NCI-H128 (cell line): Measurements from ENCODE around the gene TUBAL3.
"Not testable (repeated sequence)": the region's sequence is repeated elsewhere in the genome, so short reads cannot be mapped to it uniquely, and the experiment has no call there.

Experiments used
- DNase-seq: peaks from one replicate; lab custom pipeline; 2025; ENCODE audit not compliant: unreplicated experiment; lab: John Stamatoyannopoulos, UW

Gene TUBAL3

DNA sequence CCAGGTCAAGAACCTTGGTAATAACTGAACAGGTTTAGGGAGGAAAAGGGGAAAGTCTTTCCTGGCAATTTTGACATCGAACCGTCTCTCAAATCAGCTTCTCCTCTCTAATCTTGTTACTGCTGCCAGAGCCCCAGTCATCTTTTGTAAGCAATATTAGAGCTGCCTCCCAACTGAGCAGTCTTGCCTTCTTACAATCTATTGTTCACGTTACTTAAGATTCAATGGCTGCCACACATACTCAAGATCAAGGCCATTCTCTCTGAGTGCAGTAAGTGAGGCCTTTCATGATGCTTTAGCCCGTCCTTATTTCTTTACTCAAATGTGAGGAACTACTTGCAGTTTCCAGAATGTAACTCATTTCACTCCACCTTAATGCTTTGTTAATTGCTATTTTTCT is 20.1 kb upstream of the TUBAL3 start:
- DNase-seq = no peak

DNA sequence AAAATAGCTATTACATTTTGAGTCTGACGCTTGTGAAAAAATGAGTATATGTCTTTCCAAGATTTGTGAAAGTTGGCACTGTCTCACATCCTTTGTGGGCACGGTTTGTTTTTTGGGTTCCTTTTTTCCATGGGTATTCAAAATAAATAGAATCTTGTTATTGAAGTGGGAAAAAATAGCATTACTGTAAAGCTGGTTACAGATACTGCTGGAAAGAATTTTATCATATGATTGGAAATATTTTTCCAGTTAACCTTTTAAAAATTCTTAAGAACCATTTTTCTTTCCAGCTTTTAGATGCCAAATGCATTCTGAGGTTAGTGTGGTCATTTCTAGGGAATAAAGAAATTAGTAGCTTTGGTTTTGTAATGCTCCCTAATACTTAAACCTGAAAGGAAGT is 19.1 kb upstream of the TUBAL3 start:
- no peak for DNase-seq

DNA sequence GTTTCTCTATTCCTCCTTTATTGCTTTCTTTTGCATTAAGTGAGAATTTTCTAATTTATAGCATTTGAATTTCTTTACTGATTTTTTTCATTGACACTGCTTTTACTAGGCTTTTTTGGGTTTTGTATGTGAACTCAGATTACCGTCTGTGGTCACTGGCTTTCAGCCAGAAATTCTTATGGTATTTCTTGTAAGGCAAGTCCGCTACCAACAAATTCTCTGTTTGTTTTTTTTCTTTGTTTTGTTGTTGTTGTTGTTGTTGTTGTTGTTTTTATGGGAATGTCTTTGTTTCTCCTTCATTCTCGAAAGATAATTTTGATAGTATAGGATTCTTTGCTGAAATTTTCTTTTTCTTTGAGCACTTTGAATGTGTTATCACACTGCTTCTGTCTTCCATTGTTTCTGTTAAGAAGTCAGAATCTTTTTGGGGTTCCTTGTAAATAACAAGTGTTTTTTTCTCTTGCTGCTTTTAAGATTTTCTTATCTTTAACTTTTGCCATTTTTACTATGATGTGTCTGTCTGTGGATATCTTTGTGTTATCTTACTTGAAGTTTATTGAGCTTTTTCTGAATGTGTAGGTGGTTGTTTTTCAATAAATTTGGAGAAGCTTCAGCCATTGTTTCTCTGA is 15.0 kb upstream of the TUBAL3 start:
- DNase-seq = no peak

DNA sequence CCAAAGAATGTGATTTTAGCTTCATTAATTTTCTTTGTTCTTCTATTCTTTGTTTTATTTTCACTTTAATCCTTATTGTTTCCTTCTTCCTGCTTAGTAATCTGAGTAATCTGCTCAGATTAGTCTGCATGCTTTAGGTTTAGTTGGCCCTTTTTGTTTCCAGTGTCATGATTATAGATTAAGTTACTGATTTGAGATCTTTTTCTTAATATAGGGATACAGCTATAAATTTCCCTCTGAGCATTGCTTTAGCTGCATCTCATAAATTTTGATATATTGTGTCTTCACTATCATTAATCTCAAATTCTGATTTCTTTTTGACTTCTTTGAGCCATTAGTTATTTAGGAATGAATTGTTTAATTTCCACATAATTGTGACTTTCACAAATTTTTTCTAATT is 14.0 kb upstream of the TUBAL3 start:
- DNase-seq = no peak

DNA sequence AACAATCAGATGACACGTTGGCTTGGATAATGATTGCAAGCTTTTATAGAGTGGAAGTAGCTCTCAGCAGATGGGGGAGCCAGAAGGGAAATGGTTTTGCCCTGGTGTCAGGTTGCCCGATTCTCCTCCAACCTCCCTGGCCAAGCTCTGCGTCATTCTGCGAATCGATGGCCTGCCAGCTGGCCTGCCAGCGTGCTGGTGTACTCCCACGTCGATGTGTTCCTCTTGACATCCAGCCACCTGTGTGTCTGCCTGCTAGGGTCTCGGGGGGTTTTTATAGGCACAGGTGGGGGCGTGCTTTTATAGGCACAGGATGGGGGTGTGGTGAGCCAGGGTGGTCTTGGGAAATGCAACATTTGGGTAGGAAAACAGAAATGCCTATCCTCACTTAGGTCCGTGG is 12.4 kb upstream of the TUBAL3 start:
- no peak for DNase-seq

DNA sequence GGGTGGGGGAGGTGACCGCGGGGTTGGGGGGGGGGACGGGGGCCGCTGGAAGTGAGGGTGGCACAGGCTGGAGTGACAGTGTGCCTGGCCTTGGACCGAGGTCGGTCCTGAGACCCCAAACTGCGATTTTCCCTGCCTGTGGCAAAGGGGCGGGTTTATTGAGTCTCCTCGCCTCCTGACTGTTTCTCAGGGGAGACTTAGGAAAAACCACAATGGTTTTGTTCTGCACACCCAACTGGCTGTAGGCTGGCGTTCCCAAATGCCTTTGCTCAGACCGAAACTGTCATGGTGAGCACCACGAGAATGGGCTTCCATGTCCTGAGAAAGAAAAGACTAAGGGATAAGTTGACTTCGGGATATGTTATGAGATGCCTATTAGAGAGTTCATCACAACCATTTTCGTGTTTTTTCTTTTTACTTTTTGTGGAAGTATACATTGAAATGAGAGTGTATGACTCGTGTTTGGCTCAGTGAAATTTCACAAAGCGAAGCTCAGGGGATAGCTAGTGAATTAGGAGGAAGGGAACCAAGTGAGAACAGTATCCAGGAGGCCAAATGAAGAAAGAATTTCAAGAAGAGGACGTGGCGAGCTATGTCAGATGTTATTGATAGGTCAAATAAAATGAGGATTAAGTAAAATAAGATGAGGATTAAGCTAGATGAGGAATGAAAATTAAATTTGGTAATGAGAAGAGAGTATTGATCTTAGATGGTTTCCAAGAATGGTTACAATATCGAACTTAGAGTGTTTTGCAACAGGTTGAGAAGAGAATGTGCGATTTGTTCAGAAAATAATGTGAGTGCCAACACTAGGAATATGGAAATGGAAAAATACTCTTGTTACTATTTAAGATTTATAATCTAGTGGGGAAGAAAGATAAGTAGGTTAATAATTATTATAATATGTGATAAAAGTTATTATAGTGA is 8.6 kb upstream of the TUBAL3 start:
- no peak for DNase-seq

DNA sequence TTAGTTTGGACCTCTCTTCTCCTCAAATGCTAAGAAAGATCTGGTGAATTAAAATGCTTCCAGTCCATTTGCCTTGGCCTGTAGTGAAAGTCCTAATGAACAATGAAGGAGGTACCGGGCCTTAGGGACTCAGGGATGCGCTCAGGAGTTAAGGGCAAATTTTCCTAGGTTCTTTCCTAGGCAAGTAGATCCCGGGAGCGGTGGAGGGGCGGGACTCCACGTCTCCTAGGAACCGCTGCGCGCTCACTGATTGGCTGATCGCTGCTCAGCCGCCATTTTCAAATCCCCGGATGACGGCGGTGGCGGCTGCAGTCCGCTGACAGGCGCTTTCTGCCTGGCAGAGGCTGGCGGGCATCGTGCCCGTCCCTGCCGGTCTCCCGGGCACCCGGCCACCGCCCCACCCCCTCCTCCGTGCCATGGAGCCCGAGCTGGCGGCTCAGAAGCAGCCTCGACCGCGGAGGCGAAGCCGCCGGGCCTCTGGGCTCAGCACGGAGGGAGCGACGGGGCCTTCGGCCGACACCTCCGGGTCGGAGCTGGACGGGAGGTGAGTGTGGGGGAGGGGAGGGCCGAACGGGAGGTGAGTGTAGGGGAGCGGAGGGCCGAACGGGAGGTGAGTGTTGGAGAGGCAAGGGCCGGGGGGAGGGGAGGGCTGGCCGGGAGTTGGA is 7.8 kb upstream of the TUBAL3 start, which contains the start of gene NET1:
NET1 (plus strand) TSS at position 281 of the 665 bp plus-strand sequence; CDS start at position 417, 136 bp downstream.
- peak; percentile 71 for DNase-seq

DNA sequence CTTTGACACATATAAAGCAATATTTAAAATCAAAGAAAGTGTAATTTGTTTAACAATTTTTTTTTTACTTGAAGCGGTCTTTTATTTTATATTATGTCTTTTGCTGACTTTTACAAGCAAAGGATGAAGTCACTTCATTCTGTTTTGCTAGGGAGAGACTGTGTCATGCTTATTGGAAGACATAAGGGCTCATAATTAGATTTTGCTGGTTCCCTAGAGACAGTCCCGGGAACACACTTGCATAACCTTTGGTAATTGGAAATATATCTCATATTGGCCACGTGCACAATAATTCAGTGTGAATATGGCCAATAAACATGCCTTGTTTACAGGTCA is 7.3 kb upstream of the TUBAL3 start:
- no peak for DNase-seq

DNA sequence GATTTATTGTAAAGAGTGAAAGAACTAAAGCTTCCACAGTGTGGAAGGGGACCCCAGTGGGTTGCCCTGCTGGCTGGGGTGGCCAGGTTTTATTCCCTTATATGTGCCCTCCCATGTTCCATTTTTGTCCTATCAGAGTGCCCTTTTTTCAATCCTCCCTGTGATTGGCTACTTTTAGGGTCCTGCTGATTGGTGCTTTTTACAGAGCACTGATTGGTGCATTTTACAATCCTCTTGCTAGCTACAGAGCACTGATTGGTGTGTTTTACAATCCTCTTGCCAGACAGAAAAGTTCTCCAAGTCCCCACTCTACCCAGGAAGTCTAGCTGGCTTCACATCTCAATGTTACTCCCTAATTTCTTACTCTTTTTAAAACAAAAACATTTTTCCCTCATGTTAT is 6.2 kb upstream of the TUBAL3 start:
- not testable (repeated sequence) for DNase-seq

DNA sequence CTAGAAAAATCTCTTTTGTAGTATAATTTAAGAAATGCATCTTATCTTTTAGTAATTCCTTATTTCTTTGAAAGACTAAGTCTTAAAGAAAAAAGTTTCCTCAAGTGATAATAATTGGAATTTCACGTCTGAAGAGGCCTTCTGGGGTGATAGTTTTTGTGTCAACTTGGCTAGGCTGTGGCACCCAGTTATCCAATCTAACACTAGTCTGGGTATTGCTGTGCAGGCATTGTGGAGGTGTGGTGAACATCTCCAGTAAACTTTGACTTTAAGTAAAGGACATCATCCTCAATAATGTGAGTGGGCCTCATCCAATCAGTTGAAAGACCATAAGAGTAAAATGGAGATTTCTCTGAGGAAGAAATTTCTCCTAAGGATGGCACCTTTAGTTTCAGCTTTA is 2.3 kb upstream of the TUBAL3 start:
- no peak for DNase-seq

DNA sequence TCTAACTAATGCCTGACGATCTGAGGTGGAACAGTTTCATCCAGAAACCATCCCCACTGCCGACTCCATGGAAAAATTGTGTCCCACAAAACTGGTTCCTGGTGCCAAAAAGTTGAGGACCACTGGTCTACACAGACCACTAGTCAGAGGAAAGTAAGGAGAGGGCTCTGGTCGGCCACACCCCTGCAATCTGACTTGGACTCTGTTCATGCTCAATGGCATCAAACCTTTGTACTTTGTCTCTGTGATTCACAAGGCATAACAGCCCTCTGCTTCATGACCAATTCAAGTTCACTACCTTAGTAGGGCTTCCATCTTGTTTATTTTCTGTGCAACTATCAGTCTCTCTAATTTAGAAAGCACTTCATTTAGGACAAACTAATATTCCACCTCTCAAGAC is 1.8 kb downstream of the TUBAL3 start:
- no peak for DNase-seq

DNA sequence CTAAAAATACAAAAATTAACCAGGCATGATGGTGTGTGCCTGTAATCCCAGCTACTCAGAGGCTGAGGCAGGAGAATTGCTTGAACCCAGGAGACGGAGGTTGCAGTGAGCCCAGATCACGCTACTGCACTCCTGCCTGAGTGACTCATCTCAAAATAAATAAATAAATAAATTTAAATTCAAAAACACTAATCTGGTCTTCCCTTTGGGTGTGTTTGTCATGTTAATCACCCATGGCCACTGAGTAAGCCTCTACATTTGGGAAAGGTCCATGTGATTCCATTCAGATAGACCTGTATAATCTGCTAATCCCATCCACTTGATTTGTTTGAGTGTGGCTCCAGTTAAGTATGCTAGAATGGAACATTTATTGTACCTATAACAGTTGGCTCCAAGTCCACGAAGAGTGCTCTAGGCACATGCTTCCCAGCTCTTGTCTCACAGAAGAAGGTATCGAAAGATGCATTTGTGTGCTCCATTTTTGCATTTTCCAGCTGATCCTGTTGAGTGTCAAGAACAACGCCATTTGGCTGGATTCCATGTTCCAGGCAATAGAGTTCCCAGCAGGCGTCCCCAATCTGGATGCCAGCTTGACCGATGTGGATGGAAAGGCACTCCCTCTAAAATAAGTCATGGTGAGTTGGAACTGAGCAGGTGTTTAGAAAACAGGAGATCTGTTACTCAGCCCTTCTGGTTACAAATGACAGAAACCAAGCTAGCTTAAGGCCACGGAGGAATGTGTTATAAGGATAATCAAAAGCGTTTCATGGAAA is 4.0 kb downstream of the TUBAL3 start:
- DNase-seq = peak; percentile 44

DNA sequence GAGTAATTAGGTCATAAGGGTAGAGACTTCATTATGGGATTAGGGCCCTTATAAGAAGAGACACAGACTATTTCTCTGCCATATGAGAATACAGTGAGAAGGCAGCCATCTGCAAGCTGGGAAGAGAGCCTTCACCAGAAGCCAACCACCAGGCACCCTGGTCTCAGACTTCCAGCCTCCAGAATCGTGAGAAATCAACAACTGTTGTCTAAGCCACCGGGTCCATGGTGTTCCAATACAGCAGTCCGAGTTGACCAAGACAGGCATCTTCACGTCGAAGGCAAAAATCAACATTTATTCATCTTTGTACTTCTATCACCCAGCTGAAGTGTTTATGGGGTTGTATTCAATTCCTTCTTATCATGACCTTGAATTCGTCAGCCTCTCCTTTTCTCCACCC is 5.3 kb downstream of the TUBAL3 start:
- DNase-seq = no peak

DNA sequence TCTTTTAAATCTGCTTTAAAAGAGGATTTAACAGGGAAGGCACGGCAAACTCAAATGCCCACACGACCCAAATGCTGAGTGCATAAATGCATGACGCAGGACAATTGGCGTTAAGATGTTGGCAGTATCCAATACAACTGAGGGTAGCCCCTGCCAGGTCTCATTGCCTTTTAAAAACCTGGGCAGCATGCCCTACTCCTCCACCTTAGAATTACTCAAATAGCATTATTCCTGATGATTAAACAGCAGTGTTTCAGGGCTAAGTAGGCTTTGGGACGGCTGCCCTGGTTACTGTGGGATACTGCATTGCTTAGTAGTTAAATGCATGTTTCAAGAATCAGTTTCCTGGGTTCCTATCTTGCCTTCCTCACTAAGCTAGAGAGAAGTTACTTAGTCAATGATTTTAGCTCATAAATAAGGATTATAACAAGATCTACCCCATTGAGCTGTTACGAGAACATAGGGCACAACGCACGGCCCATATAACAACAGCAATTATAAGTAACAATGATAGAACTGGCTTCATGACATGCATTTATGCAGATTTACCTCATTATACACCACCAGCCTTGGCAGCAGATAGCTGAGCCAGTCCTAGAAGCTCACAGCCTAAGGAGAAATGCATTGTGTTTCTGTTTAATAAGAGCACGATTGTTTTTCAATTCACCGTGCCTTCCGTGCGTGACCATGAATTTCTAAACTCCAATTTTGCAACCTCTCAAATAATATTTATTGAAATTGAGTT is 7.9 kb downstream of the TUBAL3 start:
- no peak for DNase-seq

DNA sequence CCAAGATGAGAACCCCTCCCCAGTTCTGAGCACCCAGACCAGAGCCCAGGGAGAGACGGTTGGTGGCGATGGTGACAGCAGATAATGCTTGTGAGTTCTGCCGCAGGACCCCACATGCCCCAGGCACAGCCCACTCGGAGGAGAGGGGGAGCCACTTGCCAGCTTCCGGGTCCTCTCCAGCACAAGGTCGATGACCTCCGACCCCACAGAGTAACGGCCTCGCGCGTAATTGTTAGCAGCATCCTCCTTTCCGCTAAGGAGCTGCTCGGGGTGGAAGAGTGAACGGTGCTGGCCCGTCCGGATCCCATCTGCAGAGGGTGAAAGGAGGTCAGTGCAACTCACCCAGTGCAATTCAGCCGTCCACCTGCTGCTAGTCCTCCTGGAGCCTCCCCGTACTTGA is 9.5 kb downstream of the TUBAL3 start:
- DNase-seq = no peak

DNA sequence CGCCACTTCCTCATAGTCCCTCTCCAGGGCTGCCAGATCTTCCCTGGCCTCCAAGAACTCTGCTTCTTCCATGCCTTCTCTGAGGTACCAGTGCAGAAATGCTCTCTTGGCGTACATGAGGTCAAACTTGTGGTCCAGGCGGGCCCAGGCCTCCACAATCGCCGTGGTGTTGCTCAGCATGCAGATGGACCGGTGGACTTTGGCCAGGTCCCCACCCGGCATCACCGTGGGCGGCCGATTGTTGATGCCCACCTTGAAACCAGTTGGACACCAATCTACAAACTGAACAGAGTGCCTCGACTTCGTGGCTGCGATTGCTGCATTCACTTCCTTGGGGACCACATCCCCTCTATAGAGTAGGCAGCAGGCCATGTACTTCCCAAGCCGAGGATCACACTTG is 11.1 kb downstream of the TUBAL3 start:
- DNase-seq = no peak

DNA sequence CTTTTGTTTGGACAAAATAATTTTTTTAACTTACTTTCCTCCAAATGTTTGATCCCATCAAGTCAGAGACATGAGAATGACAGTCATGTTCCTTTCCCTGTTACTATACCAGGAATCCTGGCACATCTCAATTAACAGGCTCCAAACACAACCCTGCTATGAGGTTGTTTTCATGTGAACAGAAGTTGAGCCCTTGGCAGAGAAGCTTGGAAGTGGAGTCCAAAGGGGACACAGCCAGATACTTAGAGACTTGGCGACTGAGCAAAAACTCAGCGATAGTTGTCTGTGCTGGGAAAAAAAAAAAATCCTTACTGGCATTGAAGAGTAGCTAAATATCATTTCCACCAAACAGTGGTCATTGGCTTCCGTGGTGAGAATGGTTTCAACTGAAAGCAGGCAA is 12.8 kb downstream of the TUBAL3 start:
- DNase-seq = no peak

DNA sequence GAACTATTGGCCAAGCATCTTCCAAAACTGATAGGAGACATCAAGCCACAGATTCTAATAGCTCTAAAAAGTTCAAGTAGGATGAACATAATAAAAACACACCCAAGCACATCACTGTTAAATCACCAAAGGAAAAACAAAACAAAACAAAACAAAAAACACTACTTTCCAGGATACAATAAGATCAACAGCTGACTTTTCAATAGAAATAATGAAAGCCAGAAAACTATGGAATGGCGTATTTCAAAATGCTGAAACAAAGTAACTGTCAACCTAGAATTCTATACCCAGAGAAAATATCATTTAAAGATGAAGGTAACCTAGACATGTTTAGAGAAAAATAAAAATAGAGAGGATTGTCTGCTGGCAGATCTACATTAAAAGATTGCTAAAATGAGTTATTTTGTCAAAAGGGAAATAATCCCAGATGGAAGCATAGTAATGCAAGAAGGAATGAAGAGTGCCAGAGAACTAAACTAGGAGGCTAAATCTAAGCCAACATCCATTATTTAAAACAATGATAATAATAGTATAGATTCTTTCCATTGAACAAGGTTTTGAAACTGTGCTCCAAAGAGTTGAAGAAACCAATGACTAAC is 13.9 kb downstream of the TUBAL3 start:
- DNase-seq = no peak

DNA sequence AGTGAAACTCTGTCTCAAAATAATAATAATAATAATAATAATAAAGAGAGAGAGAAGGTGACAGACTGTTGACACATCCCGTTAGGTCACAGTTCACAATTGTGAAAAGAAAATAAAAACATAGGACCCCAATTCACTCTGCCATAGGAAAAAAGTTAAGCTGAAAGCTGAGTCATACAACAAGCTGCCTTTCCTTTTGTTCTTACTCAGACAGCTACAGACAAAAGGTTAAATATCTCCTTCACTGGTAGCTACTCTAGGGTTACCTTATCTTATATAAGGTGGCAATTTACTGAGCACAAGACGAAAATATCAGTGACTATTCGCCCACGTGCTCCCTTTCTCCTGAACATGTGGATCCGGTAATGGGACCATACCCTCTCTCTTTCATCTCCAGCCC is 17.5 kb downstream of the TUBAL3 start:
- DNase-seq = no peak

DNA sequence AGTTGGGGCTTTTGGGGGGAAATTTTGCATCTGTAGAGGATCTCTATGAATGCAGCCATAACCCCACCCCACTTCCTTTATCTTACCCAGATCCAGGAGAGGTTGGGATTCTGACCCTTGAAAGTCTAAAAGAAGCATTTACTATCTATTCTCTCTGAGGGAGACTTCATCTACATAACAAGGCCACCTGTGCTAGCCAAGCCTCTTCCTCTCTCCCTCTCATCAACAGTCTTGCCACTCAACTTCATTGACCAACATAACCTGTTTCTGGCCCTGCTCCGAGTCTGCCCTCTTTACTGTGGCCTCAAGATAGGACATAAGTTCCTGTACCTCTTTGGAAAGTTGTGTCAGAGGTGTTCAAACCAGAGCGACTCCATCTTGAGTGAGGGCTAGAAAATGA is 19.4 kb downstream of the TUBAL3 start:
- no peak for DNase-seq
